Stomach (tissue), 4 donors: ENCODE results near the gene UMAD1.

Experiments
- POLR2A ChIP-seq, 4 donors: fragments of 450-650 bp; IDR thresholded peaks; one replicate each; pipeline ENCODE4 v1.6.1; 2016; ENCODE audit warnings: antibody characterized with exemption in 4 of 4, control low read depth in 2 of 4, mild to moderate bottlenecking in 1 of 4, moderate library complexity in 1 of 4
- POLR2AphosphoS5 ChIP-seq, 3 donors: sonication (generic); formaldehyde crosslinking; IDR thresholded peaks; one replicate each; pipeline ENCODE4 v1.6.1; 2016; ENCODE audit warnings: antibody characterized with exemption in 3 of 3
- TF ChIP-seq, protein P1 (sequence below), 7 experiments: fragments of 450-650 bp in 4 of 7; fragments of 200-600 bp in 3 of 7; sonication (generic) in 3 of 7; IDR thresholded peaks; one replicate each; pipeline ENCODE4 v1.5.1; 2016 to 2019; ENCODE audit warnings: antibody characterized with exemption in 7 of 7, control low read depth in 2 of 7, mild to moderate bottlenecking in 1 of 7

DNA sequence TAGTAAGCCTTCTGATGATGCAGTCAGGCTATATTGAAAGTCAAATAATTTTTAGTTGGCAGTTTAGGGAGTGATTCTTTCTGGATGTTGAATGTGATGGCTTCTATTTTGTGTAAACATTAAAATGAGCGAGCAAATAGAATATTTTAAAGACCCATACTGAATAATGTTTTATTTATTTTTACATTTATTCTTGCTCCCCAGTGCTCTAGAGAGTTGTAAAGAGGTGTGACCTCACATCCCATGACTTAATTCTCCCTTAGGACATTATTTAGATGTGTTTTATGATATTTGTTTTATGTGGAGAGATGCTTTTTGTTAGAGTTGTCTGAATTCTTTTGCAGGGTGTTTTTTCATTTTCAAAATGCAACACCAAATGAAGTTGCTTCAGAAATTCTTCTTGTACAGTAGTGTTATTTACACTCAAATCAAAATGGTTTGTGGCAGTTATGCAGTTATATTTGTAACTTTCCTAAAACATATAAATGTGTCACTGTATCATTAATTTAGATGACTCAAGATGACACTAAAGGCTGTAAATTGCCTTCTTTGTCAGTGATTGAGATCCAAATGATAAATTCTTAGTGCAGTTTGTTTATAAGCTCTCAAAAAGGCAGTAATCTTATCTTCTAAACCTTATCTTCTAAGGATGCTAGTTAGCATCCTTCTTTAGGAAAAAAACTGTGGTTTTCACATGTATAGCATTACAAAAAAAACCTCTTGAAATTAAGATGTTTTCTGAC, 12.4 kb downstream of the UMAD1 start:
- TF ChIP-seq, protein P1, sequence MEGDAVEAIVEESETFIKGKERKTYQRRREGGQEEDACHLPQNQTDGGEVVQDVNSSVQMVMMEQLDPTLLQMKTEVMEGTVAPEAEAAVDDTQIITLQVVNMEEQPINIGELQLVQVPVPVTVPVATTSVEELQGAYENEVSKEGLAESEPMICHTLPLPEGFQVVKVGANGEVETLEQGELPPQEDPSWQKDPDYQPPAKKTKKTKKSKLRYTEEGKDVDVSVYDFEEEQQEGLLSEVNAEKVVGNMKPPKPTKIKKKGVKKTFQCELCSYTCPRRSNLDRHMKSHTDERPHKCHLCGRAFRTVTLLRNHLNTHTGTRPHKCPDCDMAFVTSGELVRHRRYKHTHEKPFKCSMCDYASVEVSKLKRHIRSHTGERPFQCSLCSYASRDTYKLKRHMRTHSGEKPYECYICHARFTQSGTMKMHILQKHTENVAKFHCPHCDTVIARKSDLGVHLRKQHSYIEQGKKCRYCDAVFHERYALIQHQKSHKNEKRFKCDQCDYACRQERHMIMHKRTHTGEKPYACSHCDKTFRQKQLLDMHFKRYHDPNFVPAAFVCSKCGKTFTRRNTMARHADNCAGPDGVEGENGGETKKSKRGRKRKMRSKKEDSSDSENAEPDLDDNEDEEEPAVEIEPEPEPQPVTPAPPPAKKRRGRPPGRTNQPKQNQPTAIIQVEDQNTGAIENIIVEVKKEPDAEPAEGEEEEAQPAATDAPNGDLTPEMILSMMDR (IDR thresholded peaks at IDR 0.05) = no peak
- TF ChIP-seq POLR2A (IDR thresholded peaks at IDR 0.05) (no peak), POLR2AphosphoS5 (IDR thresholded peaks at IDR 0.05) (no peak)
